Measurements from ENCODE around the gene GABPA. TPM values are rescaled to one million over a fixed set of nuclear protein-coding genes. Genes with fewer than 3 reads are reported as not detected.

The GABPA gene
- polyA plus RNA-seq, 1 donor (not counting 4 experiments of a cell fraction or from before 2014, with no cell fraction given): 16.3 TPM

GRCh38 chr21:25760677-25761076 lies 25.9 kb downstream of the GABPA start:
- dilution Hi-C loops (cut with MboI; ENCODE audit: extremely low pct_ligation_motif_present, low sequenced_read_pairs): no loop called here
- Histone ChIP-seq H3K36me3 (ENCODE audit: control insufficient read depth in 2 of 2, extremely low read depth in 1 of 2, insufficient read depth in 2 of 2, low read length in 2 of 2) (peaks cover 2 to 5% of the 10 kb centered on the region in 2 experiments), H2AFZ (ENCODE audit: control insufficient read depth, low read length) (no peak overlapping the region), H3K9me1 (ENCODE audit: control insufficient read depth, extremely low read depth, insufficient read depth, low read length) (no peaks in the 10 kb centered on the region), H3K9me3 (ENCODE audit: control insufficient read depth, low read depth, low read length) (no peaks in the 10 kb centered on the region), H3K4me2 (ENCODE audit: control insufficient read depth, extremely low read depth, insufficient read depth, low read depth, low read length) (no peak overlapping the region), H3K9ac (ENCODE audit: control insufficient read depth, extremely low read depth, insufficient read depth, low read length) (no peak overlapping the region), H3K4me3 (ENCODE audit: control insufficient read depth in 2 of 3, extremely low read depth in 1 of 3, insufficient read depth in 2 of 3, low read depth in 1 of 3, low read length in 3 of 3) (no peak overlapping the region), H3K4me1 (ENCODE audit: control insufficient read depth, extremely low read depth, insufficient read depth, low read length) (no peaks in the 10 kb centered on the region), H3K27ac (ENCODE audit: control insufficient read depth, insufficient read depth, low read length) (no peak overlapping the region), H3K27me3 (ENCODE audit: control insufficient read depth, extremely low read depth, insufficient read depth, low read length) (no peaks in the 10 kb centered on the region), H4K20me1 (ENCODE audit: control insufficient read depth, extremely low read depth, insufficient read depth, low read length) (no peaks in the 10 kb centered on the region), H3K79me2 (ENCODE audit: control insufficient read depth, insufficient read depth, low read length) (no peaks in the 10 kb centered on the region)
- FAIRE-seq (no peak), DNase-seq (ENCODE audit: low read depth, low spot score) (no peak)
- no peak for TF ChIP-seq CTCF (optimal IDR thresholded peaks at IDR 0.05 in 1 of 3, IDR thresholded peaks at IDR 0.05 in 1 of 3, conservative IDR thresholded peaks at IDR 0.05 in 1 of 3; ENCODE audit: extremely low read depth in 1 of 3, insufficient read depth in 2 of 3, low read length in 3 of 3)
- no peak for TF ChIP-seq EZH2 (IDR thresholded peaks at IDR 0.05; ENCODE audit: low read length)

GRCh38 chr21:25764065-25764464 lies 29.3 kb downstream of the GABPA start:
- no peaks in the 10 kb centered on the region for H4K20me1 ChIP-seq (ENCODE audit: control insufficient read depth, extremely low read depth, insufficient read depth, low read length)
- H3K36me3 ChIP-seq (ENCODE audit: control insufficient read depth in 2 of 2, extremely low read depth in 1 of 2, insufficient read depth in 2 of 2, low read length in 2 of 2): peaks cover under 1 to 2% of the 10 kb centered on the region in 2 experiments
- no peaks in the 10 kb centered on the region for H3K9me1 ChIP-seq (ENCODE audit: control insufficient read depth, extremely low read depth, insufficient read depth, low read length)
- H2AFZ ChIP-seq (ENCODE audit: control insufficient read depth, low read length): no peak overlapping the region
- H3K27ac ChIP-seq (ENCODE audit: control insufficient read depth, insufficient read depth, low read length): no peak overlapping the region
- H3K4me1 ChIP-seq (ENCODE audit: control insufficient read depth, extremely low read depth, insufficient read depth, low read length): no peaks in the 10 kb centered on the region
- DNase-seq (ENCODE audit: low read depth, low spot score) (no peak), FAIRE-seq (no peak)
- no peak overlapping the region for H3K4me2 ChIP-seq (ENCODE audit: control insufficient read depth, extremely low read depth, insufficient read depth, low read depth, low read length)
- no peak overlapping the region for H3K9ac ChIP-seq (ENCODE audit: control insufficient read depth, extremely low read depth, insufficient read depth, low read length)
- no peak overlapping the region for H3K4me3 ChIP-seq (ENCODE audit: control insufficient read depth in 2 of 3, extremely low read depth in 1 of 3, insufficient read depth in 2 of 3, low read depth in 1 of 3, low read length in 3 of 3)
- H3K79me2 ChIP-seq (ENCODE audit: control insufficient read depth, insufficient read depth, low read length): no peaks in the 10 kb centered on the region
- H3K27me3 ChIP-seq (ENCODE audit: control insufficient read depth, extremely low read depth, insufficient read depth, low read length): no peaks in the 10 kb centered on the region
- TF ChIP-seq EZH2 (IDR thresholded peaks at IDR 0.05; ENCODE audit: low read length) (no peak), CTCF (optimal IDR thresholded peaks at IDR 0.05 in 1 of 3, IDR thresholded peaks at IDR 0.05 in 1 of 3, conservative IDR thresholded peaks at IDR 0.05 in 1 of 3; ENCODE audit: extremely low read depth in 1 of 3, insufficient read depth in 2 of 3, low read length in 3 of 3) (no peak)
- dilution Hi-C loops (cut with MboI; ENCODE audit: extremely low pct_ligation_motif_present, low sequenced_read_pairs): no loop called here
- H3K9me3 ChIP-seq (ENCODE audit: control insufficient read depth, low read depth, low read length): no peaks in the 10 kb centered on the region
